GM12874 (cell line): ENCODE results near the gene TENM4.

Experiments used
- CTCF ChIP-seq: IDR thresholded peaks from 2 replicates; pipeline ENCODE4 v1.5.1; 2011; ENCODE audit warnings: low read depth, mild to moderate bottlenecking, control low read depth, low read length, moderate library complexity; ENCODE audit not compliant: insufficient read depth

TENM4 gene

GRCh38 chr11:78985663-78986062 is 455.2 kb downstream of the TENM4 start:
- TF ChIP-seq CTCF = no peak

- no peak for TF ChIP-seq CTCF
Observed at GRCh38 chr11:78982473-78982872, 458.4 kb downstream of the TENM4 start.

- no peak for TF ChIP-seq CTCF
Observed at GRCh38 chr11:78981153-78981552, 459.7 kb downstream of the TENM4 start.

- TF ChIP-seq CTCF = no peak
Observed at GRCh38 chr11:78978831-78979230, 462.0 kb downstream of the TENM4 start.

- TF ChIP-seq CTCF = no peak
Observed at GRCh38 chr11:78977009-78977408, 463.8 kb downstream of the TENM4 start.

GRCh38 chr11:78975081-78975480 is 465.7 kb downstream of the TENM4 start:
- no peak for TF ChIP-seq CTCF

- no peak for TF ChIP-seq CTCF
Observed at GRCh38 chr11:78973876-78974275, 467.0 kb downstream of the TENM4 start.

- TF ChIP-seq CTCF = no peak
Observed at GRCh38 chr11:78972590-78972989, 468.2 kb downstream of the TENM4 start.
